ENCODE results near the gene PRKAG2.

The PRKAG2 gene

DNA sequence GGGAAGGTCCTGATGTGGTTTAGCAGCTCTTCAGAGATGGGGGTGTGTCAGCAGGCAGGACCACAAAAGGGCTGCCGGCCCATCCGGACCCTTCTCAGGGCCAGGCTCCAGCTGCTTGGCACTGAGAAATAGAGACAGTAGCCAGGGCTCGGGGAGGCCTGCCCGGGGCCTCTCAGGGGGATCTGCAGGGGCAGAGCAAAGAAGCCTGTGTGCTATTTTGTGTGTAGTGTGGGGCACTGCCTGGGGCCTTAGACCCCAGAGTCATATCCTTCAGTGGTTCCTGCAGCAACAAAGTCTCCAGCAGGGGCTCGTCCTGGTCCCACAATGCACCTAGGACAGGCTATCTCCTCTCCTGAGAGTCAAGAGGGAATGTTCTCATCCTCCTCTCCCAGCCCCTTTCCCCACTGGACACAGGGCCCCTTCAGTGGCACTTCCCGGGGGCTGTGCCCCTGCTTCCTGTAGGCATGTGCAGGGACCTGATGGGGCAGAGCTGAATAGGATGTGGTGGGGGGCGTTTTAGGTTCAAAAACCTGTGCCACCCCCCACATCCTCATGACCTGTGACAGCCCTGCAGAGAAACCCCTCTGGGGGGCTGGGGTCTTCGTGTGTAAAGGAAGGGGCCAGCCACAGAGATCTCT lies 197.7 kb downstream of the PRKAG2 start:
- no peak overlapping the region for H3K9ac ChIP-seq (ENCODE audit: low read length in 2 of 2)
- H3K4me3 ChIP-seq (ENCODE audit: low read length in 2 of 2): no peak overlapping the region
- peaks cover 14% of the 10 kb centered on the region for H3K4me1 ChIP-seq (ENCODE audit: control insufficient read depth, insufficient read depth, low read length)
- peaks cover 2 to 3% of the 10 kb centered on the region in 2 donors for H3K36me3 ChIP-seq (ENCODE audit: control insufficient read depth in 2 of 2, insufficient read depth in 2 of 2, low read length in 2 of 2)
- no peaks in the 10 kb centered on the region for H3K9me3 ChIP-seq (ENCODE audit: control insufficient read depth in 2 of 2, low read length in 2 of 2)
- H3K27ac ChIP-seq (ENCODE audit: low read length): no peak overlapping the region
- H3K27me3 ChIP-seq (ENCODE audit: control insufficient read depth in 1 of 2, insufficient read depth in 2 of 2, low read length in 2 of 2): no peaks in the 10 kb centered on the region

DNA sequence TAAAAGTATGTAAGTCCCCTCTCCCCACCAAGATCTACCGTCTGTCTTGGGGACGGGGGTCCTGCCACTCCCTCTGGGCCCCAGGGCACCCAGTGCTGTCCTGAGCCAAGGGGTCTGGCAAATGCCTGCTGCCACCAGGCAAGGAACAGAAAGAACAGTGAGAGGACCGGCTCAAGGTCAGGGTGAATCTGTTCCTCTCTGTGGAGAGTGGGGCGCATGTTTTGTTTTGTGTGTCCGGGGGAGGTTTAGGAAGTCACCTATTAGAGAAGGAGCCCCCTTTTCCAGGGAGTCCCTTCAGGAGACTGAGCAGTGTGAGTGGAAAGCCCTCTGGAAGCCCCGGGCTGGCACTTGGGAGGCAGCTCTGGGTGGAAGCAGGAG lies 198.7 kb downstream of the PRKAG2 start:
- Histone ChIP-seq H3K4me1 (ENCODE audit: control insufficient read depth, insufficient read depth, low read length) (peaks cover 12% of the 10 kb centered on the region), H3K4me3 (ENCODE audit: low read length in 2 of 2) (no peak overlapping the region), H3K27ac (ENCODE audit: low read length) (no peak overlapping the region), H3K9me3 (ENCODE audit: control insufficient read depth in 2 of 2, low read length in 2 of 2) (no peaks in the 10 kb centered on the region), H3K9ac (ENCODE audit: low read length in 2 of 2) (no peak overlapping the region), H3K27me3 (ENCODE audit: control insufficient read depth in 1 of 2, insufficient read depth in 2 of 2, low read length in 2 of 2) (no peaks in the 10 kb centered on the region), H3K36me3 (ENCODE audit: control insufficient read depth in 2 of 2, insufficient read depth in 2 of 2, low read length in 2 of 2) (peaks cover 5% of the 10 kb centered on the region in 2 donors)

DNA sequence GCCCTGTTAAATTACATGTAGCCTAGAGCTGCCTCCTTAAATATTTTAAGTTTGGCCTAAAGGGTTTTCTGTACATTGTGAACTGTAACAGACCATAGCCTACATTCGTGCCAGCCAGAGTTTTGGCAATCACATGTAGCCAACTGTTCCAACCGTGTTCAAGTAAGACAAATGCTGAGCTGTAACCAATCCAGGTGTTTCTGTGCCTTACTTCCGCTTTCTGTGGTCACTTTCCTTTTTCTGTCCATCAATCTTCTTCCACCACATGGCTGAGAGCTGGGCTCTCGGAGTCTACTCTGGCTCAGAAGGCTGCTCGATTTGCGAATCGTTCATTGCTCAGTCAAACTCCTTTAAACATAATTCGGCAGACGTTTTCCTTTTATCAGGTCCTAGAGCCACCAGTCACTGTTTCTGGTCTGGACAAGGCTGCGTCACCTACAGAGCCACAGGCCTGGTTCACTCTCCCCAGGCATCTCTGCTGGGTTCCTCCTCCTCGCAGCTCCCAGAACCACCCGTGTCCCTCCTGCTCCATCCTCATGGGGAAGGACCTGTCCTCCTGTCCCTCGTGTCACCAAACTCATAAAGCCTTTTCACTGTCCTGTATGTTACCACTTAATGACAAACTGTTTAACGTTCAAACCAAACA lies 199.2 kb downstream of the PRKAG2 start:
- Histone ChIP-seq H3K27ac (ENCODE audit: low read length) (no peak overlapping the region), H3K4me3 (ENCODE audit: low read length in 2 of 2) (no peak overlapping the region), H3K27me3 (ENCODE audit: control insufficient read depth in 1 of 2, insufficient read depth in 2 of 2, low read length in 2 of 2) (no peaks in the 10 kb centered on the region), H3K4me1 (ENCODE audit: control insufficient read depth, insufficient read depth, low read length) (peaks cover 8% of the 10 kb centered on the region), H3K9ac (ENCODE audit: low read length in 2 of 2) (no peak overlapping the region), H3K9me3 (ENCODE audit: control insufficient read depth in 2 of 2, low read length in 2 of 2) (no peaks in the 10 kb centered on the region), H3K36me3 (ENCODE audit: control insufficient read depth in 2 of 2, insufficient read depth in 2 of 2, low read length in 2 of 2) (peaks cover 5% of the 10 kb centered on the region in 2 donors)

DNA sequence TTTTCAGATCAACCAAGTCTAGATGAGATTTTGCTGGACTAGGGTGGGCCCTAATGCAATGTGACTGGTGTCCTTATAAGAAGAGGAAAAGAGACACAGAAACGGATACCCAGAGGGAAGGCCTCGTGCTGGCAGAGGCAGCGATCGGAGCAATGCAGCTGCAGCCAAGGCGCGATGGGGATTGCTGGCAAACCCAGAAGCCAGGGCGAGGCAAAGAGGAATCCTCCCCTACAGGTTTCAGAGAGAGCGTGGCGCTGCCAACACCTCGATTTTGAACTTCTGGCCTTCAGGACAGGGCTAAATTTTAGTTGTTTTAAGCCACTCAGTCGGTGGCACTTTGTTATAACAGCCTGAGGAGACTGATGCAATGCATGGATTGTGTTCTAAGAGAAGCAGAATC lies 200.2 kb downstream of the PRKAG2 start:
- Histone ChIP-seq H3K27ac (ENCODE audit: low read length) (no peak overlapping the region), H3K36me3 (ENCODE audit: control insufficient read depth in 2 of 2, insufficient read depth in 2 of 2, low read length in 2 of 2) (peaks cover 5% of the 10 kb centered on the region in 2 donors), H3K9me3 (ENCODE audit: control insufficient read depth in 2 of 2, low read length in 2 of 2) (no peaks in the 10 kb centered on the region), H3K9ac (ENCODE audit: low read length in 2 of 2) (no peak overlapping the region), H3K4me1 (ENCODE audit: control insufficient read depth, insufficient read depth, low read length) (peaks cover 9% of the 10 kb centered on the region), H3K4me3 (ENCODE audit: low read length in 2 of 2) (no peak overlapping the region), H3K27me3 (ENCODE audit: control insufficient read depth in 1 of 2, insufficient read depth in 2 of 2, low read length in 2 of 2) (no peaks in the 10 kb centered on the region)

DNA sequence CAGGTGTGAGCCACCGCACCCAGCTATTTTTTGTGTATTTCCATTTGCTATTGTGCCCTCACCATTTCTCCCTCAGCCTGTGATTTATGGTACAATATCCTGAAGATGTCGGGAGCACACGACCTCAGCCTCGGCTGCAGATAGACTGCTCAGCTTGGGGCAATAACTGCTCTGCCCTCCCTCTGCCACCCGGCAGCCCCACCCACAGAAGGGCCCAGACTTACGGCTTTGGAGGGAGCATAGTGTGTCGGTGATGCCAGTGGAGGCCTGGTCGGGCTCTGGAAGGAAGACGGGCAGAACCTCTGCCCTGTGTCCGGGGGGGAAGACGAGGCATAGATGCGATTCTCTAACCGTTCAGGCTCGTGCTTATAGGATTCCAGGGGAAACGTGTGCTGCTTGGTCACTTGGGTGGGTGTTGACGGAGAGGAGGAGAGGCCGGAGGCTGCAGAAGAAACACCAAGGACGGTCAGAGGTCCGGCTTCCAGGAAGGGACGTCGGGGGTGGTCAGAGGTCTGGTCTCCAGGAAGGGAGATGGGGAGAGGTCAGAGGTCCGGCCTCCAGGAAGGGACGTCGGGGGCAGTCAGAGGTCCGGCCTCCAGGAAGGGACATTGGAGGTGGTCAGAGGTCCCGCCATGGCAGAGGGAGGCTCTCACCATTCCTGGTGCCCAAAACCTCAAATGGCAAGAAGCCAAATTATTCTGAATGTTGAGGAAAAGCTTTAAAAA lies 201.6 kb downstream of the PRKAG2 start:
- H3K27me3 ChIP-seq (ENCODE audit: control insufficient read depth in 1 of 2, insufficient read depth in 2 of 2, low read length in 2 of 2): no peaks in the 10 kb centered on the region
- peaks cover 5 to 8% of the 10 kb centered on the region in 2 donors for H3K36me3 ChIP-seq (ENCODE audit: control insufficient read depth in 2 of 2, insufficient read depth in 2 of 2, low read length in 2 of 2)
- H3K27ac ChIP-seq (ENCODE audit: low read length): no peak overlapping the region
- H3K9me3 ChIP-seq (ENCODE audit: control insufficient read depth in 2 of 2, low read length in 2 of 2): no peaks in the 10 kb centered on the region
- no peak overlapping the region for H3K9ac ChIP-seq (ENCODE audit: low read length in 2 of 2)
- peaks cover 10% of the 10 kb centered on the region for H3K4me1 ChIP-seq (ENCODE audit: control insufficient read depth, insufficient read depth, low read length)
- H3K4me3 ChIP-seq (ENCODE audit: low read length in 2 of 2): no peak overlapping the region

DNA sequence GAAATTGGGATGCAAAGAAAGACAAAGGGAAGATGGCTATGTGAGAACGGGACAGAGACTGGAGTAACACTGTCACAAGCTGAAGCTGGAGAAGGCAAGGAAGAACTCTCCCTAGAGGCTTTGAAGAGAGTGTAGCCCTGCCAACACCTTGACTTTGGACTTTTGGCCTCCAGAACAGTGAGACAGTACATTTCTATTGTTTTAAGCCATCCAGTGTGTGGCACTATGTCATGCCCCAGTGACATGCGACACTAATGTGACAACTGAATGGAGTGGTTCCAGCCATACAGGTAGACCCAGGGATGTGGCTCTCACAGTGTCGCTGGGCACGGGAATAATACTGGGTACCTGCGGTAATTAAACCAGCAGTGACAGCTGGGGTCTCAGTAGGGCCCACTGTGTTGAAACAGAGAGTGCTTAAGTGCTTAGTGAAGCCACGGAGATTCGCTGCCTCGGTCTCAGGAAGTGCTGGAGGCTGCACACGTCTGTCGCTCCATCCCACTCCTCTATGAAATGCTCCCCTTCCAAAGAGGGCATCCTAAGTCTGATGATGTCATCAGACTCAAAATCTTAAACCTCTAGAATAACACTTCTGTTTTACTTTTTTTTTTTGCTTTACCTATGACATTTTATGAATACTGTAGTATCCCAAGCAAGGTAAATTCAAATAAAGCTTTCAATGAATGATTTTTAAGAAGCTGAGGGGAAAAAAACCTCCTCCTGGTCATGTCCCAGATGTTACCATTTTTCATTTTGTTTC lies 202.6 kb downstream of the PRKAG2 start:
- H3K27ac ChIP-seq (ENCODE audit: low read length): no peak overlapping the region
- H3K4me1 ChIP-seq (ENCODE audit: control insufficient read depth, insufficient read depth, low read length): peaks cover 9% of the 10 kb centered on the region
- H3K9me3 ChIP-seq (ENCODE audit: control insufficient read depth in 2 of 2, low read length in 2 of 2): no peaks in the 10 kb centered on the region
- H3K27me3 ChIP-seq (ENCODE audit: control insufficient read depth in 1 of 2, insufficient read depth in 2 of 2, low read length in 2 of 2): no peaks in the 10 kb centered on the region
- H3K4me3 ChIP-seq (ENCODE audit: low read length in 2 of 2): no peak overlapping the region
- H3K9ac ChIP-seq (ENCODE audit: low read length in 2 of 2): no peak overlapping the region
- H3K36me3 ChIP-seq (ENCODE audit: control insufficient read depth in 2 of 2, insufficient read depth in 2 of 2, low read length in 2 of 2): peaks cover 5 to 8% of the 10 kb centered on the region in 2 donors

DNA sequence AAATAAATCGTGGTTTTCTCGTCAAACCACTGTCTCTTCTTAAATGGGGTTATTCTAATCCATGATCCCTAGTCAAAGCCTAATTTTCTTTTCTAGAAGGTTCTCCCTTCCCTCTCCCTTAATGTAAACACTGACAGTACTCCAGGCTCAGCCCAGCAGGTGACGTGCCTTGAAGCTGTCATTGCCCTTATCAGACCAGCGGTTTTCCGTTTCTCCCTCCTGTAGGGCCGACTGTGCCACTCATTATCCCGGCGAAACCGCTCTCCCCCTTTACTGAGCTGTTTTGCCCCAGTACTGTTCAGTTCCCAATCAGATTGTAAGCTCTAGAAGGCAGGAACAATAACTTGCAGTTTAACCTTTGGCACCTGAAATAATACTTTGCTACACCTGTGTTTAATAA lies 203.7 kb downstream of the PRKAG2 start:
- Histone ChIP-seq H3K4me1 (ENCODE audit: control insufficient read depth, insufficient read depth, low read length) (peaks cover 8% of the 10 kb centered on the region), H3K27me3 (ENCODE audit: control insufficient read depth in 1 of 2, insufficient read depth in 2 of 2, low read length in 2 of 2) (no peaks in the 10 kb centered on the region), H3K9me3 (ENCODE audit: control insufficient read depth in 2 of 2, low read length in 2 of 2) (no peaks in the 10 kb centered on the region), H3K27ac (ENCODE audit: low read length) (no peak overlapping the region), H3K4me3 (ENCODE audit: low read length in 2 of 2) (no peak overlapping the region), H3K36me3 (ENCODE audit: control insufficient read depth in 2 of 2, insufficient read depth in 2 of 2, low read length in 2 of 2) (peaks cover 5 to 10% of the 10 kb centered on the region in 2 donors), H3K9ac (ENCODE audit: low read length in 2 of 2) (no peak overlapping the region)

DNA sequence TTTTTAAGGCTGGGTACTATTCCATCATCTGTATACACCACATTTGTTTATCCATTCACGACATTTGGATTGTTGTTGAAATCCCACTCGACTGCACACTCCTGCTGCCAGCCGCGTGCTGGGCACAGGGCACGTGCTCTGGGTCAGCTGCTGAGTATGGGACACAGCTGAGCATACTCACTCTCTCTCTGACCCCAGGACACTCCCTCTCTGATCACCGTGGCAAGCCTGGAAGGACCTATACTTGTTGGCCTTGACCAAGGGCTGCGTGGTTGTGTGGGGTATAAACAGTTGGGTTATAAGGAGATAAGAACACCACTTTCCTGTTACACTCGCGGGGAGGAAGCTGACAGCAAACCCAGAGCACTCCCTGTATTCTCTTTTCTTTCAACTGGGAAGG lies 204.2 kb downstream of the PRKAG2 start:
- no peaks in the 10 kb centered on the region for H3K27me3 ChIP-seq (ENCODE audit: control insufficient read depth in 1 of 2, insufficient read depth in 2 of 2, low read length in 2 of 2)
- H3K4me1 ChIP-seq (ENCODE audit: control insufficient read depth, insufficient read depth, low read length): peaks cover 8% of the 10 kb centered on the region
- peaks cover 5 to 10% of the 10 kb centered on the region in 2 donors for H3K36me3 ChIP-seq (ENCODE audit: control insufficient read depth in 2 of 2, insufficient read depth in 2 of 2, low read length in 2 of 2)
- no peak overlapping the region for H3K4me3 ChIP-seq (ENCODE audit: low read length in 2 of 2)
- H3K9me3 ChIP-seq (ENCODE audit: control insufficient read depth in 2 of 2, low read length in 2 of 2): no peaks in the 10 kb centered on the region
- H3K27ac ChIP-seq (ENCODE audit: low read length): no peak overlapping the region
- no peak overlapping the region for H3K9ac ChIP-seq (ENCODE audit: low read length in 2 of 2)

DNA sequence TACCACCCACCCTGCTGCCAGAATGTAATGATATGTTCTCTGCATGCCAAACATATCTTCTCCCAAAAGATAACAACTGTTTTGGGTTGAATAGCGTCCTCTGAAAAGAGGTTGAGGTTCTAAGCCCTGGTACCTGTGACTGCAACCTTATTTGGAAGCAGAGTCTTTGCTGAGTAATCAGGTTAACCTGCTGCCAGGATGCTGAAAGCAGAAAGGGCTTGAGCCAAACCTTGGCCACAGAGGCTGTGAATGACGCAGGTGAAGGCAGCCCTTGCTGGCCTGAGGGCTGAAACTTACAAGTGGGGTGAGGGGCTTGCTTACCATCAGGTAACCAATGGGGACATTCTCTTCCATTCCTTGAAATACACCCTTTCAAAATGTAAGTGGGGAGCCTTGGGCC lies 205.4 kb downstream of the PRKAG2 start:
- H3K27ac ChIP-seq (ENCODE audit: low read length): no peak overlapping the region
- peaks cover 5 to 11% of the 10 kb centered on the region in 2 donors for H3K36me3 ChIP-seq (ENCODE audit: control insufficient read depth in 2 of 2, insufficient read depth in 2 of 2, low read length in 2 of 2)
- H3K9me3 ChIP-seq (ENCODE audit: control insufficient read depth in 2 of 2, low read length in 2 of 2): no peaks in the 10 kb centered on the region
- no peaks in the 10 kb centered on the region for H3K27me3 ChIP-seq (ENCODE audit: control insufficient read depth in 1 of 2, insufficient read depth in 2 of 2, low read length in 2 of 2)
- no peak overlapping the region for H3K9ac ChIP-seq (ENCODE audit: low read length in 2 of 2)
- H3K4me1 ChIP-seq (ENCODE audit: control insufficient read depth, insufficient read depth, low read length): peaks cover 6% of the 10 kb centered on the region
- H3K4me3 ChIP-seq (ENCODE audit: low read length in 2 of 2): no peak overlapping the region

DNA sequence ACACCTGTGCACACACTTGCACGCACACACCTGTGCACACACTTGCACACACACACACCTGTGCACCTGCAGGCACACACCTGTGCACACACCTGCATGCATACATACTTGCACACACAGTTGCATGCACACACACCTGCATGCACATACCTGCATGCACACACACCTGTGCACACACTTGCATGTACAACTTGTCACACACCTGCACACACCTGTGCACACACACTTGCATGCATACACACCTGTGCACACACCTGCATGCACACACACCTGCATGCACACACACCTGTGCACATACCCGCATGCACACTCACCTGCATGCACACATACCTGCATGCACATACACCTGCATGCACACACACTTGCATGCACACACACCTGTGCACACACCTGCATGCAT lies 207.2 kb downstream of the PRKAG2 start:
- H3K27me3 ChIP-seq (ENCODE audit: control insufficient read depth in 1 of 2, insufficient read depth in 2 of 2, low read length in 2 of 2): no peaks in the 10 kb centered on the region
- no peak overlapping the region for H3K4me3 ChIP-seq (ENCODE audit: low read length in 2 of 2)
- no peak overlapping the region for H3K27ac ChIP-seq (ENCODE audit: low read length)
- peaks cover 5 to 9% of the 10 kb centered on the region in 2 donors for H3K36me3 ChIP-seq (ENCODE audit: control insufficient read depth in 2 of 2, insufficient read depth in 2 of 2, low read length in 2 of 2)
- peaks cover 0 to 4% of the 10 kb centered on the region in 2 donors for H3K9me3 ChIP-seq (ENCODE audit: control insufficient read depth in 2 of 2, low read length in 2 of 2)
- H3K9ac ChIP-seq (ENCODE audit: low read length in 2 of 2): no peak overlapping the region
- H3K4me1 ChIP-seq (ENCODE audit: control insufficient read depth, insufficient read depth, low read length): peaks cover 15% of the 10 kb centered on the region

Data from stomach smooth muscle (tissue), 2 donors.